B cell (primary cell): ENCODE results near the gene MYO10. TPM values are rescaled to one million over a fixed set of nuclear protein-coding genes. Genes with fewer than 3 reads are reported as not detected.

Experiments
- ATAC-seq: fragments of 200-7000 bp; cut with Tn5 transposase; one replicate; pipeline ENCODE4 v1.10.0; 2021; ENCODE audit warnings: low read depth, mild to moderate bottlenecking, moderate number of reproducible peaks, moderate library complexity
- CTCF ChIA-PET: fragments of 350-600 bp; sonication (Branson Sonifier 250); formaldehyde crosslinking; loops from one replicate; lab custom pipeline; 2021; ENCODE audit warnings: antibody characterized with exemption, inconsistent platforms; lab: Charles Lee
- POLR2A ChIA-PET: fragments of 350-600 bp; sonication (Branson Sonifier 250); formaldehyde crosslinking; loops from one replicate; lab custom pipeline; 2021; ENCODE audit warnings: antibody characterized with exemption; lab: Charles Lee
- DNase-seq: peaks from one replicate; pipeline ENCODE4 v3.0.0; 2013
- H2AFZ ChIP-seq: 2 replicates; pipeline ENCODE4 v1.6.1; 2012; ENCODE audit warnings: mild to moderate bottlenecking, low read depth, low read length; ENCODE audit not compliant: insufficient read depth, poor library complexity, severe bottlenecking
- H3K27ac ChIP-seq, 2 donors: 1 replicate in 1 of 2; 2 replicates in 1 of 2; pipeline ENCODE4 v1.5.1; 2012 to 2013; ENCODE audit warnings: low read length in 2 of 2, mild to moderate bottlenecking in 2 of 2, moderate library complexity in 1 of 2
- H3K27me3 ChIP-seq, 4 experiments: fragments of 200-600 bp in 1 of 4; sonication (generic) in 1 of 4; replicated peaks in 1 of 4; 1 replicate in 2 of 4; 2 replicates in 2 of 4; pipeline versions ENCODE4 v1.6.1 to v1.7.0; 2013 to 2016; ENCODE audit warnings: low read length in 3 of 4, mild to moderate bottlenecking in 2 of 4, mixed read lengths in 1 of 4, moderate library complexity in 1 of 4; ENCODE audit not compliant: insufficient read depth in 4 of 4, control insufficient read depth in 3 of 4; ENCODE audit errors: control extremely low read depth in 1 of 4
- H3K36me3 ChIP-seq, 2 experiments: replicated peaks in 1 of 2; 1 replicate in 1 of 2; 2 replicates in 1 of 2; pipeline versions ENCODE4 v1.6.1 to v1.7.1; 2013; ENCODE audit warnings: low read length in 1 of 2; ENCODE audit not compliant: insufficient read depth in 2 of 2, control insufficient read depth in 1 of 2; ENCODE audit errors: control extremely low read depth in 1 of 2, extremely low read depth in 1 of 2
- H3K4me1 ChIP-seq, 2 donors: fragments of 200-600 bp in 1 of 2; sonication (generic) in 1 of 2; 1 replicate in 1 of 2; 2 replicates in 1 of 2; pipeline versions ENCODE4 v1.5.1 to v1.6.1; 2013 to 2017; ENCODE audit warnings: low read length in 2 of 2; ENCODE audit not compliant: control insufficient read depth in 2 of 2, insufficient read depth in 2 of 2
- H3K4me2 ChIP-seq: replicated peaks from 2 replicates; pipeline ENCODE3; 2012; ENCODE audit warnings: mild to moderate bottlenecking, low read depth, low read length; ENCODE audit not compliant: poor library complexity, severe bottlenecking
- H3K4me3 ChIP-seq, 5 experiments: fragments of 200-600 bp in 1 of 5; sonication (generic) in 1 of 5; 1 replicate in 3 of 5; 2 replicates in 2 of 5; pipeline versions ENCODE4 v1.5.1 to v1.7.0; 2011 to 2016; ENCODE audit warnings: low read length in 4 of 5, mild to moderate bottlenecking in 4 of 5, low read depth in 2 of 5, control low read depth in 1 of 5, moderate library complexity in 1 of 5; ENCODE audit not compliant: insufficient read depth in 1 of 5; ENCODE audit errors: control extremely low read depth in 1 of 5, extremely low read depth in 1 of 5
- H3K79me2 ChIP-seq: fragments of 200-600 bp; sonication (generic); one replicate; pipeline ENCODE4 v1.6.0; 2016; ENCODE audit warnings: low read length; ENCODE audit not compliant: control insufficient read depth, insufficient read depth
- H3K9ac ChIP-seq: fragments of 200-600 bp; sonication (generic); 2 replicates; pipeline ENCODE4 v1.6.1; 2017; ENCODE audit warnings: mild to moderate bottlenecking, low read length, moderate library complexity
- H3K9me3 ChIP-seq, 3 donors: one replicate each; pipeline versions ENCODE4 v1.6.1 to v1.7.1; 2013; ENCODE audit warnings: low read length in 2 of 3; ENCODE audit not compliant: control insufficient read depth in 2 of 3, insufficient read depth in 1 of 3; ENCODE audit errors: control extremely low read depth in 1 of 3
- H4K20me1 ChIP-seq: 2 replicates; pipeline ENCODE4 v1.6.0; 2012; ENCODE audit warnings: mild to moderate bottlenecking, low read length; ENCODE audit not compliant: insufficient read depth, control insufficient read depth, poor library complexity, severe bottlenecking
- H3K27ac Mint-ChIP-seq: one replicate; pipeline ENCODE4 v1.8.0; 2021; ENCODE audit warnings: mixed read lengths
- H3K27me3 Mint-ChIP-seq: one replicate; pipeline ENCODE4 v1.8.0; 2021; ENCODE audit warnings: mixed read lengths
- H3K4me1 Mint-ChIP-seq: one replicate; pipeline ENCODE4 v1.8.0; 2021; ENCODE audit warnings: mixed read lengths
- H3K4me3 Mint-ChIP-seq: one replicate; pipeline ENCODE4 v1.8.0; 2021; ENCODE audit warnings: mixed read lengths
- H3K9me3 Mint-ChIP-seq: one replicate; pipeline ENCODE4 v1.8.0; 2022; ENCODE audit warnings: mixed read lengths; ENCODE audit not compliant: insufficient read depth
- EZH2 ChIP-seq: IDR thresholded peaks from 2 replicates; pipeline ENCODE4 v1.6.1; 2012; ENCODE audit warnings: borderline replicate concordance, low read depth, mild to moderate bottlenecking, moderate library complexity, low read length; ENCODE audit not compliant: insufficient read depth, poor library complexity, severe bottlenecking
- WGBS: methylation state at CpG from one replicate; pipeline ENCODE4 v1.1.5; 2013; ENCODE audit warnings: missing lambda C conversion rate; ENCODE audit not compliant: insufficient coverage; 5-methylcytosine and 5-hydroxymethylcytosine counted together
- intact Hi-C: fragments of 100-400 bp; cut with micrococcal nuclease; formaldehyde crosslinking; loops from one replicate; pipeline ENCODE4 v1.10.0; 2022
- polyA plus RNA-seq: library from polyadenylated mRNA; depleted of rRNA; stranded (reverse); fragments of >200 nt; gene quantifications from 2 replicates; pipeline ENCODE4 v1.2.3, GENCODE V29; 2012
- total RNA-seq, 2 donors: library from RNA; stranded (reverse); fragments of 120-200 nt in 1 of 2; gene quantifications; 1 replicate in 1 of 2; 2 replicates in 1 of 2; pipeline versions ENCODE4 v1.2.3 to v1.2.4, GENCODE V29; 2013 to 2022
- TF ChIP-seq, protein P1 (sequence below): fragments of 200-600 bp; IDR thresholded peaks from one replicate; pipeline ENCODE4 v1.8.0; 2022; ENCODE audit warnings: antibody characterized with exemption, mild to moderate bottlenecking

Gene MYO10
- total and polyA plus RNA-seq, 2 donors (not counting 1 experiment from before 2014, with no cell fraction given): 0.10 TPM; not detected in 1

DNA sequence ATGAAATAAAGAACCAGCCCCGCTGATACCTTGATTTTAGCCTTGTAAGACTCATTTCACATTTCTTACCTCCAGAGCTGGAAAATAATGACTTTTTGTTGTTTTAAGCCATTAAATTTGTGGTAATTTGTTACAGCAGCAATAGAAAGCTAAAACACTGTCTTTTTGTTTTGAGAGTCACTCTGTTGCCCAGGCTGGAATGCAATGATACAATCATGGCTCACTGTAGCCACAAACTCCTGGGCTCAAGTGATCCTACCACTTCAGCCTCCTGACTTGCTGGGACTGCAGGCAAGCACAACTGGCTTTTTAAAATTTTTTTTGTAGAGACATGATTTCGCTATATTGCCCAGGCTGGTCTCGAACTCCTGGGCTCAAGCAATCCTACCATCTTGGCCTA lies 34.7 kb upstream of the MYO10 start:
- H3K27me3 Mint-ChIP-seq: no peaks in the 10 kb centered on the region
- no peak overlapping the region for H3K4me3 Mint-ChIP-seq
- no peak overlapping the region for H3K4me2 ChIP-seq
- H3K4me3 ChIP-seq: no peak overlapping the region
- intact Hi-C loops: no loop called here
- POLR2A ChIA-PET: no interaction called here
- H3K4me1 Mint-ChIP-seq: no peaks in the 10 kb centered on the region
- ATAC-seq (no peak), DNase-seq (no peak)
- H3K27ac ChIP-seq: no peak overlapping the region
- no peak overlapping the region for H3K9ac ChIP-seq
- peaks cover 0 to 2% (median 0%) of the 10 kb centered on the region in 3 donors for H3K9me3 ChIP-seq
- H3K27ac Mint-ChIP-seq: no peak overlapping the region
- H3K27me3 ChIP-seq: no peaks in the 10 kb centered on the region
- H3K79me2 ChIP-seq: no peaks in the 10 kb centered on the region
- H4K20me1 ChIP-seq: no peaks in the 10 kb centered on the region
- CTCF ChIA-PET: no interaction called here
- H3K4me1 ChIP-seq: no peaks in the 10 kb centered on the region
- no peak overlapping the region for H2AFZ ChIP-seq
- no peaks in the 10 kb centered on the region for H3K36me3 ChIP-seq
- WGBS: 77% methylated on average over 2 of the region's 3 CpGs
- H3K9me3 Mint-ChIP-seq: no peaks in the 10 kb centered on the region
- TF ChIP-seq, protein P1, sequence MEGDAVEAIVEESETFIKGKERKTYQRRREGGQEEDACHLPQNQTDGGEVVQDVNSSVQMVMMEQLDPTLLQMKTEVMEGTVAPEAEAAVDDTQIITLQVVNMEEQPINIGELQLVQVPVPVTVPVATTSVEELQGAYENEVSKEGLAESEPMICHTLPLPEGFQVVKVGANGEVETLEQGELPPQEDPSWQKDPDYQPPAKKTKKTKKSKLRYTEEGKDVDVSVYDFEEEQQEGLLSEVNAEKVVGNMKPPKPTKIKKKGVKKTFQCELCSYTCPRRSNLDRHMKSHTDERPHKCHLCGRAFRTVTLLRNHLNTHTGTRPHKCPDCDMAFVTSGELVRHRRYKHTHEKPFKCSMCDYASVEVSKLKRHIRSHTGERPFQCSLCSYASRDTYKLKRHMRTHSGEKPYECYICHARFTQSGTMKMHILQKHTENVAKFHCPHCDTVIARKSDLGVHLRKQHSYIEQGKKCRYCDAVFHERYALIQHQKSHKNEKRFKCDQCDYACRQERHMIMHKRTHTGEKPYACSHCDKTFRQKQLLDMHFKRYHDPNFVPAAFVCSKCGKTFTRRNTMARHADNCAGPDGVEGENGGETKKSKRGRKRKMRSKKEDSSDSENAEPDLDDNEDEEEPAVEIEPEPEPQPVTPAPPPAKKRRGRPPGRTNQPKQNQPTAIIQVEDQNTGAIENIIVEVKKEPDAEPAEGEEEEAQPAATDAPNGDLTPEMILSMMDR: no peak
- TF ChIP-seq EZH2: no peak

DNA sequence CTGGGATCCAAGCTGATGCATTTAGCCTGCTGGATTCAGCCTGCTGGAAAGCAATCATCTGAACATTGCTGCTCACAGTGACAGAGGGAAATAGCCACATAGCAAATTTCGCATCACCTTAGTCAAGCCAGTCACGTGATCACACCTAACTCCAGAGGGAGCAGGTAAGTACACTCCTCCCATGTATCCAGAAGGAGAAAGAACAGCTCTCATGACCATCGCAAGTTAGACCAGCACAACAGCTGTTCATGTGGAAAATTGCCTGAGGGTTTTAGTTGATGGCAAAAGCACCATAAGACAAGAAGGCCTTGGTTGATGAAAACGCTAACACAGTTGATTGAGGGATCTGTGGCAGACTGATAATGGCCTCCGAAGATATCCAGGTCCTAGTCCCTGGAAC lies 34.2 kb upstream of the MYO10 start:
- Mint-ChIP-seq H3K4me1 (no peaks in the 10 kb centered on the region), H3K9me3 (no peaks in the 10 kb centered on the region), H3K4me3 (no peak overlapping the region), H3K27ac (no peak overlapping the region), H3K27me3 (no peaks in the 10 kb centered on the region)
- Histone ChIP-seq H3K9me3 (peaks cover 0 to 2% (median 0%) of the 10 kb centered on the region in 3 donors), H4K20me1 (no peaks in the 10 kb centered on the region), H2AFZ (no peak overlapping the region), H3K27ac (no peak overlapping the region), H3K27me3 (no peaks in the 10 kb centered on the region), H3K4me3 (no peak overlapping the region), H3K36me3 (no peaks in the 10 kb centered on the region), H3K4me1 (no peaks in the 10 kb centered on the region), H3K4me2 (no peak overlapping the region), H3K79me2 (no peaks in the 10 kb centered on the region), H3K9ac (no peak overlapping the region)
- DNase-seq: no peak
- ATAC-seq: no peak
- TF ChIP-seq, protein P1: no peak
- TF ChIP-seq EZH2: no peak
- intact Hi-C loops: no loop called here
- WGBS: 94% methylated on average over 3 of the region's 5 CpGs
- CTCF ChIA-PET: no interaction called here
- POLR2A ChIA-PET: no interaction called here
